ENCODE measurements around the gene SLC9A7.

SLC9A7 gene

DNA sequence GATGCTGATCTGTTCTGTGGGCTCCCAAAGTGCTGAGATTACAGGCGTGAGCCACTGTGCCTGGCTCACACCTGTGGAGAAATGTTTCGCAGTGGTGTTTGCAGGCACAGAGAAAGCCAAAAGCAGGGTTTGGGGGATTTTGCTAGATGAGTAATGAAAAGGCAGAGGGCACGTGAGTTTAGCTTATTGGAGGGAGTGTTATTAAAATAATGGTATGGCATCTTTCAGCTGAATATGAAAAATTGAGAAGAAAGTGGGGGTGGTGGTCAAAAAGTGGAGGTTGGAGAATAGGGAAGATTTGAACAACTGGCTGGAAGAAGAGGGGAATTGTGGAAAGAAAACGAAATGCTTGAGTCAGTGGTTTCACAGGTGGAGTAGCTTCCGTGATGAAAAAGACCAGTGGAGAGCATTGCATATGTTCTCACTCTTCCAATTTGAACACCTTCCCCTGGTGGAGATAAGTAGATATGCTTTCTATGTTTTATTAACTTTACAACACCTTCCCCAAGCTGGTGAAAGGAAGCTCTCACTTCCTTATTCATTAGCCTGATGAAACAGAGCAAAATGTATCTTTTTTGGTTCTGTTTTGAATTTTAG is 186.5 kb downstream of the SLC9A7 start:
- in situ Hi-C loops (cut with MboI; ENCODE audit: low pct_unique_long_range_greater_than_20kb, low sequenced_read_pairs, unreplicated experiment) = no loop called here
- TF ChIP-seq CTCF (IDR thresholded peaks at IDR 0.05; ENCODE audit: extremely low read depth, insufficient read depth, missing control alignments) = peak; percentile 25
- peak; percentile 64 for DNase-seq (ENCODE audit: low spot score)

GRCh38 chrX:46571423-46572339 is 187.2 kb downstream of the SLC9A7 start:
- in situ Hi-C loops (cut with MboI; ENCODE audit: low pct_unique_long_range_greater_than_20kb, low sequenced_read_pairs, unreplicated experiment) = no loop called here
- DNase-seq (ENCODE audit: low spot score) = peak; percentile 41
- TF ChIP-seq CTCF (IDR thresholded peaks at IDR 0.05; ENCODE audit: extremely low read depth, insufficient read depth, missing control alignments) = no peak

- DNase-seq (ENCODE audit: low spot score) = no peak
- TF ChIP-seq CTCF (IDR thresholded peaks at IDR 0.05; ENCODE audit: extremely low read depth, insufficient read depth, missing control alignments) = no peak
- in situ Hi-C loops (cut with MboI; ENCODE audit: low pct_unique_long_range_greater_than_20kb, low sequenced_read_pairs, unreplicated experiment) = no loop called here
These were observed 189.3 kb downstream of the SLC9A7 start for GRCh38 chrX:46569621-46570020.

GRCh38 chrX:46567388-46567787 is 191.5 kb downstream of the SLC9A7 start:
- DNase-seq (ENCODE audit: low spot score) = no peak
- in situ Hi-C loops (cut with MboI; ENCODE audit: low pct_unique_long_range_greater_than_20kb, low sequenced_read_pairs, unreplicated experiment) = no loop called here
- no peak for TF ChIP-seq CTCF (IDR thresholded peaks at IDR 0.05; ENCODE audit: extremely low read depth, insufficient read depth, missing control alignments)

DNA sequence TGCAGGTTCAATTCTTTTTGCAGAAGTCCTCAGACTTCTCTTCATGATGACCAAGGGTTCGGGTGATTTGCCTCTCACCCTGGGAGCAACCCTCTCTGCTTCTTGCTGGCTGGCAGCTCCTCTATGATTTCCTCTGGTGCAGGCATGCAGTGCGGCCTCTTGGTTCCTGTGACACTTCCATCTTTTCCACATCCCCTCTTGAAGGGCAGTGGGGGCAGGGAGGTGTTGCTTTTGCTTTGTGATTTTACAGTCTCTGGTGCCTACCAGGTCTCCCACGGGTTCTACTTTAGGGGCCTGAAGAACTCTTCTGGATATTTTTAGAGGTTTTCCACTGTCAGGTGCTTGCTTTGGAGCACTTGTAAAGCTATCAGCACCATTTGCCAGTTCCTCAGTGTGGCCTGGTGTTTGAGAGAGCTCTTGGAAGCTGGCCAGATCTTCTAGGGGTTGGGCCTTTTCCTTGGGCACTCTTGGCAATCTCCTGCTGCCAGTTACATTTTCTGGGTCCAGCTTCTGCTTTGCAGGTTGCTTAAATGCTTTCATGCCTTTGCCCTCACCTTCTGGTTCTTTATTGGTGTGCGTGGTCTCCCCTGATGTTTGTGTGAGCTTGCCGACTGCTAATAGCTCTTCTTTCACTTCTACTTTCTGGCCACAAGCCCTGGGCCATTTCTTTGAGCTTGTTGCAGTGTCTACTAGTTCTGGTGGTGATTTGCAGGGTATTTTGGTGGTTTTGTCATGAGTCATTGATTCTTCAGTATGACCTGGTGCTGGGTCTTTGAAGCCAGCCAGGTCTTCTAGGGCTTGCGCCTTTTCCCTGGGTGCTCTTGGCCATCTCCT is 196.9 kb downstream of the SLC9A7 start:
- TF ChIP-seq CTCF (IDR thresholded peaks at IDR 0.05; ENCODE audit: extremely low read depth, insufficient read depth, missing control alignments) = no peak
- in situ Hi-C loops (cut with MboI; ENCODE audit: low pct_unique_long_range_greater_than_20kb, low sequenced_read_pairs, unreplicated experiment) = no loop called here
- DNase-seq (ENCODE audit: low spot score) = peak; percentile 78

- in situ Hi-C loops (cut with MboI; ENCODE audit: low pct_unique_long_range_greater_than_20kb, low sequenced_read_pairs, unreplicated experiment) = loop anchor here (10.0 kb wide), 1 partner anchor 76 kb away; no protein-coding TSS in a partner anchor
- no peak for TF ChIP-seq CTCF (IDR thresholded peaks at IDR 0.05; ENCODE audit: extremely low read depth, insufficient read depth, missing control alignments)
- DNase-seq (ENCODE audit: low spot score) = no peak
These were observed 199.9 kb downstream of the SLC9A7 start for GRCh38 chrX:46559062-46559461.
